ENCODE results near the gene C1QL2.

C1QL2 gene

GRCh38 chr2:119158563-119159347 lies at the start of gene C1QL2:
Gene C1QL2 (minus strand): TSS chr2:119158751. CDS start chr2:119158269, 482 bp downstream.
- H3K9me3 Mint-ChIP-seq: no peaks in the 10 kb centered on the region
- H3K27ac Mint-ChIP-seq: no peak within 1 kb of the TSS
- peaks cover 6% of the 10 kb centered on the region for H3K4me1 Mint-ChIP-seq
- no peak for ATAC-seq
- no peak within 1 kb of the TSS for H3K4me3 Mint-ChIP-seq
- no peaks in the 10 kb centered on the region for H3K36me3 Mint-ChIP-seq
- H3K27me3 Mint-ChIP-seq: peaks cover 68% of the 10 kb centered on the region

GRCh38 chr2:119207447-119207846 lies 48.9 kb upstream of the C1QL2 start:
- ATAC-seq: no peak
- Mint-ChIP-seq H3K36me3 (no peaks in the 10 kb centered on the region), H3K4me1 (no peaks in the 10 kb centered on the region), H3K27ac (no peak overlapping the region), H3K4me3 (no peak overlapping the region), H3K27me3 (peaks cover 16% of the 10 kb centered on the region), H3K9me3 (no peaks in the 10 kb centered on the region)

- H3K4me3 Mint-ChIP-seq: no peak overlapping the region
- H3K9me3 Mint-ChIP-seq: no peaks in the 10 kb centered on the region
- no peak for ATAC-seq
- no peak overlapping the region for H3K27ac Mint-ChIP-seq
- no peaks in the 10 kb centered on the region for H3K4me1 Mint-ChIP-seq
- H3K27me3 Mint-ChIP-seq: peaks cover 9% of the 10 kb centered on the region
- no peaks in the 10 kb centered on the region for H3K36me3 Mint-ChIP-seq
These were observed 47.6 kb upstream of the C1QL2 start for GRCh38 chr2:119206201-119206600.

- H3K9me3 Mint-ChIP-seq: no peaks in the 10 kb centered on the region
- no peaks in the 10 kb centered on the region for H3K36me3 Mint-ChIP-seq
- H3K27ac Mint-ChIP-seq: no peak overlapping the region
- peaks cover 9% of the 10 kb centered on the region for H3K27me3 Mint-ChIP-seq
- ATAC-seq: peak; percentile 8
- no peak overlapping the region for H3K4me3 Mint-ChIP-seq
- H3K4me1 Mint-ChIP-seq: no peaks in the 10 kb centered on the region
These were observed 46.6 kb upstream of the C1QL2 start for GRCh38 chr2:119205001-119205706.

GRCh38 chr2:119204525-119204924 lies 46.0 kb upstream of the C1QL2 start:
- H3K9me3 Mint-ChIP-seq: no peaks in the 10 kb centered on the region
- H3K27me3 Mint-ChIP-seq: peaks cover 5% of the 10 kb centered on the region
- H3K4me3 Mint-ChIP-seq: no peak overlapping the region
- H3K36me3 Mint-ChIP-seq: no peaks in the 10 kb centered on the region
- no peaks in the 10 kb centered on the region for H3K4me1 Mint-ChIP-seq
- peak; percentile 9 for ATAC-seq
- no peak overlapping the region for H3K27ac Mint-ChIP-seq

- H3K27ac Mint-ChIP-seq: no peak overlapping the region
- ATAC-seq: no peak
- no peaks in the 10 kb centered on the region for H3K9me3 Mint-ChIP-seq
- peaks cover 15% of the 10 kb centered on the region for H3K27me3 Mint-ChIP-seq
- H3K4me3 Mint-ChIP-seq: no peak overlapping the region
- no peaks in the 10 kb centered on the region for H3K4me1 Mint-ChIP-seq
- H3K36me3 Mint-ChIP-seq: no peaks in the 10 kb centered on the region
These were observed 44.2 kb upstream of the C1QL2 start for GRCh38 chr2:119202610-119203310.

GRCh38 chr2:119201815-119202214 lies 43.3 kb upstream of the C1QL2 start:
- H3K4me1 Mint-ChIP-seq: no peaks in the 10 kb centered on the region
- H3K4me3 Mint-ChIP-seq: no peak overlapping the region
- H3K9me3 Mint-ChIP-seq: no peaks in the 10 kb centered on the region
- H3K27me3 Mint-ChIP-seq: peaks cover 16% of the 10 kb centered on the region
- no peaks in the 10 kb centered on the region for H3K36me3 Mint-ChIP-seq
- H3K27ac Mint-ChIP-seq: no peak overlapping the region
- no peak for ATAC-seq

GRCh38 chr2:119198240-119198840 lies 39.8 kb upstream of the C1QL2 start:
- Mint-ChIP-seq H3K4me1 (no peaks in the 10 kb centered on the region), H3K27me3 (peaks cover 38% of the 10 kb centered on the region), H3K9me3 (peaks cover 8% of the 10 kb centered on the region), H3K36me3 (no peaks in the 10 kb centered on the region), H3K4me3 (no peak overlapping the region), H3K27ac (no peak overlapping the region)
- no peak for ATAC-seq

GRCh38 chr2:119197529-119198239 lies 39.1 kb upstream of the C1QL2 start:
- Mint-ChIP-seq H3K4me1 (no peaks in the 10 kb centered on the region), H3K36me3 (no peaks in the 10 kb centered on the region), H3K9me3 (peaks cover 8% of the 10 kb centered on the region), H3K27ac (no peak overlapping the region), H3K27me3 (peaks cover 42% of the 10 kb centered on the region), H3K4me3 (no peak overlapping the region)
- ATAC-seq: no peak

- H3K27ac Mint-ChIP-seq: no peak overlapping the region
- ATAC-seq: no peak
- peaks cover 8% of the 10 kb centered on the region for H3K9me3 Mint-ChIP-seq
- H3K4me3 Mint-ChIP-seq: no peak overlapping the region
- peaks cover 49% of the 10 kb centered on the region for H3K27me3 Mint-ChIP-seq
- H3K36me3 Mint-ChIP-seq: no peaks in the 10 kb centered on the region
- no peaks in the 10 kb centered on the region for H3K4me1 Mint-ChIP-seq
These were observed 38.5 kb upstream of the C1QL2 start for GRCh38 chr2:119197126-119197405.

GRCh38 chr2:119196301-119197125 lies 38.0 kb upstream of the C1QL2 start:
- H3K27me3 Mint-ChIP-seq: peaks cover 54% of the 10 kb centered on the region
- no peaks in the 10 kb centered on the region for H3K36me3 Mint-ChIP-seq
- H3K4me3 Mint-ChIP-seq: no peak overlapping the region
- no peaks in the 10 kb centered on the region for H3K4me1 Mint-ChIP-seq
- peaks cover 8% of the 10 kb centered on the region for H3K9me3 Mint-ChIP-seq
- ATAC-seq: no peak
- no peak overlapping the region for H3K27ac Mint-ChIP-seq

GRCh38 chr2:119195887-119196286 lies 37.3 kb upstream of the C1QL2 start:
- no peaks in the 10 kb centered on the region for H3K4me1 Mint-ChIP-seq
- no peaks in the 10 kb centered on the region for H3K36me3 Mint-ChIP-seq
- no peak for ATAC-seq
- H3K4me3 Mint-ChIP-seq: no peak overlapping the region
- H3K27me3 Mint-ChIP-seq: peaks cover 56% of the 10 kb centered on the region
- no peak overlapping the region for H3K27ac Mint-ChIP-seq
- H3K9me3 Mint-ChIP-seq: peaks cover 8% of the 10 kb centered on the region

GRCh38 chr2:119195001-119195400 lies 36.5 kb upstream of the C1QL2 start:
- Mint-ChIP-seq H3K9me3 (peaks cover 8% of the 10 kb centered on the region), H3K4me1 (no peaks in the 10 kb centered on the region), H3K4me3 (no peak overlapping the region), H3K27me3 (peaks cover 64% of the 10 kb centered on the region), H3K27ac (no peak overlapping the region), H3K36me3 (no peaks in the 10 kb centered on the region)
- no peak for ATAC-seq

GRCh38 chr2:119192893-119193292 lies 34.3 kb upstream of the C1QL2 start:
- H3K4me1 Mint-ChIP-seq: no peaks in the 10 kb centered on the region
- H3K36me3 Mint-ChIP-seq: no peaks in the 10 kb centered on the region
- peaks cover 50% of the 10 kb centered on the region for H3K27me3 Mint-ChIP-seq
- no peak overlapping the region for H3K4me3 Mint-ChIP-seq
- peaks cover 8% of the 10 kb centered on the region for H3K9me3 Mint-ChIP-seq
- H3K27ac Mint-ChIP-seq: no peak overlapping the region
- ATAC-seq: no peak
